Neuronal stem cell (in vitro differentiated cells): ENCODE results near the gene TNN.

ENCODE experiments used
- DNase-seq: peaks from one replicate; pipeline ENCODE4 v3.0.0-alpha.2; 2013; ENCODE audit warnings: low spot score
- H2AFZ ChIP-seq: one replicate; pipeline ENCODE4 v1.6.1; 2013; ENCODE audit warnings: mild to moderate bottlenecking, low read length, inconsistent platforms
- H2AK5ac ChIP-seq: 2 replicates; pipeline ENCODE4 v1.6.1; 2013; ENCODE audit warnings: low read depth, mild to moderate bottlenecking, inconsistent platforms, low read length, moderate library complexity, mixed read lengths
- H2BK120ac ChIP-seq: 2 replicates; pipeline ENCODE4 v1.6.1; 2013; ENCODE audit warnings: low read depth, mild to moderate bottlenecking, inconsistent platforms, low read length, moderate library complexity, mixed read lengths
- H2BK12ac ChIP-seq: one replicate; pipeline ENCODE4 v1.6.1; 2013; ENCODE audit warnings: low read length, inconsistent platforms
- H2BK15ac ChIP-seq: 2 replicates; pipeline ENCODE4 v1.6.1; 2013; ENCODE audit warnings: mild to moderate bottlenecking, low read length, inconsistent platforms, mixed read lengths
- H2BK5ac ChIP-seq: one replicate; pipeline ENCODE4 v1.6.1; 2013; ENCODE audit warnings: inconsistent platforms, mild to moderate bottlenecking, low read length, moderate library complexity
- H3K14ac ChIP-seq: one replicate; pipeline ENCODE4 v1.6.1; 2013; ENCODE audit warnings: low read length, inconsistent platforms
- H3K18ac ChIP-seq: 2 replicates; pipeline ENCODE4 v1.6.1; 2013; ENCODE audit warnings: low read length, inconsistent platforms
- H3K23ac ChIP-seq: 2 replicates; pipeline ENCODE4 v1.6.1; 2013; ENCODE audit warnings: low read depth, mild to moderate bottlenecking, mixed read lengths, low read length, inconsistent platforms; ENCODE audit not compliant: poor library complexity
- H3K27ac ChIP-seq: replicated peaks from 3 replicates; pipeline ENCODE4 v1.5.1; 2013; ENCODE audit warnings: low read length, inconsistent platforms
- H3K27me3 ChIP-seq, 3 experiments: 2 replicates each; pipeline ENCODE4 v1.6.1; 2013; ENCODE audit warnings: low read length in 3 of 3, mild to moderate bottlenecking in 2 of 3, inconsistent platforms in 1 of 3, low read depth in 1 of 3, mixed read lengths in 1 of 3, moderate library complexity in 1 of 3; ENCODE audit not compliant: control insufficient read depth in 3 of 3, insufficient read depth in 3 of 3
- H3K36me3 ChIP-seq, 2 donors: replicated peaks in 1 of 2; 2 replicates each; pipeline ENCODE4 v1.6.1; 2013; ENCODE audit warnings: low read length in 2 of 2; ENCODE audit not compliant: control insufficient read depth in 2 of 2, insufficient read depth in 2 of 2
- H3K4ac ChIP-seq: 2 replicates; pipeline ENCODE4 v1.6.1; 2013; ENCODE audit warnings: inconsistent platforms, mild to moderate bottlenecking, low read length, moderate library complexity
- H3K4me1 ChIP-seq, 2 donors: 1 replicate in 1 of 2; 2 replicates in 1 of 2; pipeline ENCODE4 v1.6.1; 2013; ENCODE audit warnings: low read length in 2 of 2, low read depth in 1 of 2; ENCODE audit not compliant: control insufficient read depth in 2 of 2, insufficient read depth in 1 of 2
- H3K4me2 ChIP-seq: one replicate; pipeline ENCODE4 v1.6.1; 2013; ENCODE audit warnings: mild to moderate bottlenecking, low read length, inconsistent platforms; ENCODE audit not compliant: insufficient read depth, poor library complexity, severe bottlenecking
- H3K4me3 ChIP-seq, 2 donors: 2 replicates each; pipeline ENCODE4 v1.5.1; 2013; ENCODE audit warnings: low read length in 2 of 2, mild to moderate bottlenecking in 2 of 2, inconsistent platforms in 1 of 2, moderate library complexity in 1 of 2
- H3K79me1 ChIP-seq: one replicate; pipeline ENCODE4 v1.6.1; 2013; ENCODE audit warnings: low read depth, mild to moderate bottlenecking, inconsistent platforms, low read length, moderate library complexity
- H3K9ac ChIP-seq: one replicate; pipeline ENCODE4 v1.6.1; 2013; ENCODE audit warnings: mild to moderate bottlenecking, low read depth, low read length, inconsistent platforms; ENCODE audit not compliant: poor library complexity
- H3K9me3 ChIP-seq, 2 donors: replicated peaks in 1 of 2; 2 replicates each; pipeline versions ENCODE3 to v1.6.1; 2013; ENCODE audit warnings: low read length in 2 of 2, mild to moderate bottlenecking in 2 of 2, inconsistent platforms in 1 of 2, low read depth in 1 of 2, mixed read lengths in 1 of 2, moderate library complexity in 1 of 2; ENCODE audit not compliant: control insufficient read depth in 2 of 2, insufficient read depth in 1 of 2
- H4K8ac ChIP-seq: one replicate; pipeline ENCODE4 v1.6.1; 2013; ENCODE audit warnings: low read depth, mild to moderate bottlenecking, inconsistent platforms, low read length, moderate library complexity
- H4K91ac ChIP-seq: one replicate; pipeline ENCODE4 v1.6.1; 2013; ENCODE audit warnings: low read length, low read depth, mild to moderate bottlenecking, inconsistent platforms; ENCODE audit not compliant: poor library complexity
- WGBS, 2 donors: extraction: QIAGEN DNeasy Blood & Tissue Kit; methylation state at CpG; one replicate each; pipeline ENCODE4 v1.1.7; 2013; ENCODE audit warnings: missing lambda C conversion rate in 2 of 2, mixed read lengths in 1 of 2; ENCODE audit not compliant: insufficient read length in 2 of 2, insufficient replicate concordance in 1 of 2; ENCODE audit errors: extremely low coverage in 2 of 2; 5-methylcytosine and 5-hydroxymethylcytosine counted together

Gene TNN

DNA sequence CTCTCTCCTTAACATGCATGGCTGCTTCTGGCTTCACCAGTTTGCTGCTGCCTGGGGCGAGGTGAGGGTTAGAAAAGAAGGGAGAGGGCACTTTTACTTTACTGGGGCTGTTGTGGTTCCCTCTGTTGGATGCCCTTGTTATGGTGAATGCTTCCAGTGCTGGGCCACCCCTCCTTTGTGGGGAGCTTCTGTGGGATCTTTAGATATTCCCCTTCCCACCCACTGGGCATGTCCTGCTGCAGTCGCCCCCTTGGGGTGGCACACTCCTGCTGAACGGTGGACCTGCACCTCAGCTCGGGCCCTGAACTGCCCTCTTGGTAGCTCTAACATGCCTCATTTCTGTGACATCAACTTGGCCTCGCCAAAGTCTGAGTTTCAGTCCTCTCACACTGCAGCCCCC is 6.0 kb downstream of the TNN start:
- Histone ChIP-seq H3K79me1 (no peaks in the 10 kb centered on the region), H2AK5ac (no peak overlapping the region), H3K9ac (peak overlapping the region; percentile 52), H3K27me3 (no peaks in the 10 kb centered on the region), H3K4me3 (no peak overlapping the region), H3K27ac (no peak overlapping the region), H2BK120ac (no peak overlapping the region), H3K36me3 (no peaks in the 10 kb centered on the region), H4K91ac (no peak overlapping the region), H3K4me1 (peaks cover 4 to 10% of the 10 kb centered on the region in 2 donors), H3K9me3 (no peaks in the 10 kb centered on the region), H2BK15ac (no peak overlapping the region), H4K8ac (no peak overlapping the region), H3K18ac (peak overlapping the region; percentile 42), H2BK12ac (no peak overlapping the region), H3K4me2 (no peak overlapping the region), H3K14ac (peak overlapping the region; percentile 11), H3K23ac (no peak overlapping the region), H2BK5ac (no peak overlapping the region), H2AFZ (no peak overlapping the region), H3K4ac (no peak overlapping the region)
- no CpG with 5 or more reads among the region's 5 CpGs for WGBS, 2 donors
- no peak for DNase-seq

DNA sequence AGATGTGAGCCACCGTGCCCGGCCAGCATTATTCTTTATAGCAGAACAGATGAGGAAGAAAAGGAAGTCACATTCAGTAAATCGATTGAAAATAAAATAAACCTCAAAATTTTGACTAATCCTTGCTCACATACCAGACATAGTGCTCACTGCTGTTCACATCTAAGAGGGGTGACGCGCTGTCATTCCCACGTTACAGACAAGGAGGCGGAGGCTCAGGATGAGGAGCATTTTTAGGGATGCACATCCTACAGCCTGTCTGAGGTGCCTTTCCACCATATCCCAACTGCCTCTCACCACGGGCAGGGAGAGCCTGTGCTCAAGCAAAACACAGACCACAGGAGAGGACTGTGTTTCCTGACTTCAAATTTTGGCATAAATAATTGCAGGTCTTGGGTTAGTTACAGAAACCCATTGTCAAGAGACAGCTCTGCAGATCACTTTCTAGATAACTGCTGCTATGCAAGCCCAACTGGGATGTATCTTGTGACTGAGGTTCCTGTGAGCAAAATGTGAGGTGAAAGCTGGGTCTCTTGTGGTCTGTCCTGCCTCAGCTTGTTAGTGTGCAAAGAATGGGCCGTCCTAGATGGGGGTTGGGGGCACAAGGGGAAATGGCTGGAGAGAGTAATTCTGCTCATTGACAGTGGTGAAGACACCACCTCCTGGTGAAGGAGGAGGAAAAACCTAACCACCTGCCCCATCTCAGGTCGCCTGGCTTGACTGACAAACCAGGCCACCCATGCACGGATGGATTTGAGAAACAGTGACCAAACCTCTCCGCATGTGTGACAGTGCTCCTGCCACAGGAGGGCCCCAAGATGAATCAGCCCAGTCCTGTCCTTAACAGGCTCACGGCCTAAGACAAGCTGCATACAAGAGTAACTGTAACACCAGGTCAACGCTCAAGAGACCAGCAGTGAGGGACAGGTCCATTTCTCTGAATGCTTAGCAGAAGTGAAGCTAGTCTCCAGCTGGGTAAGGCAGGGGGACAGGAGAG is 8.2 kb downstream of the TNN start:
- H4K91ac ChIP-seq = no peak overlapping the region
- H3K14ac ChIP-seq = no peak overlapping the region
- no peak overlapping the region for H2BK5ac ChIP-seq
- no peak overlapping the region for H3K23ac ChIP-seq
- no peak for DNase-seq
- no peak overlapping the region for H3K4me3 ChIP-seq
- H2BK12ac ChIP-seq = no peak overlapping the region
- H3K79me1 ChIP-seq = no peaks in the 10 kb centered on the region
- H3K9me3 ChIP-seq = no peaks in the 10 kb centered on the region
- H2BK15ac ChIP-seq = no peak overlapping the region
- WGBS, 2 donors = no CpG with 5 or more reads among the region's 14 CpGs
- no peak overlapping the region for H3K4me2 ChIP-seq
- H3K4me1 ChIP-seq = peaks cover 4 to 5% of the 10 kb centered on the region in 2 donors
- no peak overlapping the region for H3K27ac ChIP-seq
- H3K36me3 ChIP-seq = no peaks in the 10 kb centered on the region
- no peak overlapping the region for H4K8ac ChIP-seq
- H2AFZ ChIP-seq = no peak overlapping the region
- no peak overlapping the region for H2BK120ac ChIP-seq
- no peak overlapping the region for H3K9ac ChIP-seq
- no peak overlapping the region for H2AK5ac ChIP-seq
- no peaks in the 10 kb centered on the region for H3K27me3 ChIP-seq
- H3K18ac ChIP-seq = no peak overlapping the region
- no peak overlapping the region for H3K4ac ChIP-seq

DNA sequence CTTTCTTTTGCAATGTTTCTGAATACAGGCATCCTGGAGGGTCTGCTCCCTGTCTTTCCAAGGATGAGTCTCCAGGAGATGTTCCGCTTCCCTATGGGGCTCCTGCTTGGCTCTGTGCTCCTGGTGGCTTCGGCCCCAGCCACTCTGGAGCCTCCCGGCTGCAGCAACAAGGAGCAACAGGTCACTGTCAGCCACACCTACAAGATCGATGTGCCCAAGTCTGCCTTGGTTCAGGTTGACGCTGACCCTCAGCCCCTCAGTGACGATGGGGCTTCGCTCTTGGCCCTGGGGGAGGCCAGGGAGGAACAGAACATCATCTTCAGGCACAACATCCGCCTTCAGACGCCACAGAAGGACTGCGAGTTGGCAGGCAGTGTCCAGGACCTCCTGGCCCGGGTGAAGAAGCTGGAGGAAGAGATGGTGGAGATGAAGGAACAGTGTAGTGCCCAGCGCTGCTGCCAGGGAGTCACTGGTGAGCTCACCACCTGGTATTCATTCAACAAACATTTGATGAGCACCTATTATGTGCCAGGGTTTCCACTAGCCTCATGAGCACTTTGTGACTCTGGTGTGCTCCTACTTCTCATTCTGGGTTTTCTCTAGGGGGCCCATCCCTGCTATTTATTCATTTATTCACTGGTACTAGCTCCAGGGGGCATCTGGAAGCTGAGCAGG is 9.9 kb downstream of the TNN start:
- Histone ChIP-seq H2AK5ac (peak overlapping the region; percentile 70), H3K14ac (no peak overlapping the region), H3K4me3 (no peak overlapping the region), H3K9ac (no peak overlapping the region), H2BK120ac (no peak overlapping the region), H3K4me1 (peaks cover 0 to under 1% of the 10 kb centered on the region in 2 donors), H2AFZ (no peak overlapping the region), H4K91ac (no peak overlapping the region), H3K4ac (no peak overlapping the region), H3K36me3 (no peaks in the 10 kb centered on the region), H3K23ac (peak overlapping the region; percentile 58), H3K27me3 (no peaks in the 10 kb centered on the region), H3K27ac (no peak overlapping the region), H4K8ac (no peak overlapping the region), H2BK12ac (no peak overlapping the region), H3K4me2 (no peak overlapping the region), H2BK15ac (no peak overlapping the region), H2BK5ac (no peak overlapping the region), H3K9me3 (no peaks in the 10 kb centered on the region), H3K79me1 (no peaks in the 10 kb centered on the region), H3K18ac (peak overlapping the region; percentile 42)
- WGBS, 2 donors = no CpG with 5 or more reads among the region's 12 CpGs
- DNase-seq = no peak

DNA sequence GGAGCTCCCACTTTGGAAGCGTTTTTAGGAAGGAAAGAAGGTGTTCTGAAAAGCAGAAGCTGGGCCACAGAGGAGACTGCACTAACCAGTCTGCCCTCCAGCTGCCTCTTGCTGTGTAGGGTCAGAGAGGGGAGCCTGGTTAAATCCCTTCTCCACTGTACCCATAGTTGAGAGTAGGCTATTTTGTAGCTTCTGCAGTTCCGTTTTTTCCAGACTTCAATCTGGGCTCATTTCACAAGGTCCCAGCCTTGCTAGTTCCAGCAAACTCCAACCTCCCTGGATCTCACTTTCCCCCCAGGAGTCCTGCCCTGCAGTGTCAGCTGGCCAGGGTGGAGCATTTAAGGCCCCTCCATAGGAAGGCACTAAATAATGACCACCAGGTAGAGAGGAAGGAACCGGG is 11.0 kb downstream of the TNN start:
- no peaks in the 10 kb centered on the region for H3K79me1 ChIP-seq
- H2BK12ac ChIP-seq = no peak overlapping the region
- no peak overlapping the region for H2BK5ac ChIP-seq
- no peak overlapping the region for H2AK5ac ChIP-seq
- no peak overlapping the region for H4K8ac ChIP-seq
- no peaks in the 10 kb centered on the region for H3K9me3 ChIP-seq
- H3K27me3 ChIP-seq = no peaks in the 10 kb centered on the region
- no peak overlapping the region for H3K14ac ChIP-seq
- H3K27ac ChIP-seq = no peak overlapping the region
- no peak overlapping the region for H3K9ac ChIP-seq
- H2BK120ac ChIP-seq = no peak overlapping the region
- no peak overlapping the region for H3K4me3 ChIP-seq
- H3K4me1 ChIP-seq = no peaks in the 10 kb centered on the region
- no peak overlapping the region for H2BK15ac ChIP-seq
- H3K36me3 ChIP-seq = no peaks in the 10 kb centered on the region
- H4K91ac ChIP-seq = no peak overlapping the region
- no peak for DNase-seq
- H3K23ac ChIP-seq = no peak overlapping the region
- no peak overlapping the region for H3K4ac ChIP-seq
- WGBS, 2 donors = no CpG with 5 or more reads among the region's 3 CpGs
- no peak overlapping the region for H3K4me2 ChIP-seq
- no peak overlapping the region for H3K18ac ChIP-seq
- H2AFZ ChIP-seq = no peak overlapping the region
